ENCODE measurements around the gene GABRG2.

- TF ChIP-seq CTCF (IDR thresholded peaks at IDR 0.05; ENCODE audit: poor library complexity): no peak
- TF ChIP-seq EZH2 (IDR thresholded peaks at IDR 0.05; ENCODE audit: borderline replicate concordance): no peak
Measured at GRCh38 chr5:162187371-162187770, 119.8 kb downstream of the GABRG2 start.

Measured in hepatocyte (in vitro differentiated cells).